ENCODE results near the gene ABCA9.

ABCA9 gene

DNA sequence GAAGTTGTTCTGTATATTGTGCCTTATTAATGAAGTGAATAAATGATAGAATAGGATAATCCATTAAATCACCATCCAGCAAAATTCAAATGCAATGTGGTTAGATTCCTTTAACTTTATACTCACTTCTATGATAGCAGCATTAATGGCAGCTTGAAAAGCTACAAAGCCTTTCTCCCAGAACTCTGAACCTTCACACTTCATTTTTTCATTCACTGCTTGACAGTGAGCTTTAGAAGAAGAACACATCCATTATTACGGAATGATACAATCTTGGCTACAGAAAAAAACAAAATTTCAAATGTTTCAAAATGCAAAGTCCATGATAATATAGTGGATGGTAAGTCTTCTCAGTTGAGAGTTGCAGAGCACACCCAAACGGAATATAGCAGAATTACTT lies 16.4 kb downstream of the ABCA9 start:
- no peak overlapping the region for H3K27ac ChIP-seq (ENCODE audit: low read length, poor library complexity, severe bottlenecking)

GRCh38 chr17:69043098-69043734 lies 17.5 kb downstream of the ABCA9 start:
- Histone ChIP-seq H4K8ac (ENCODE audit: low read length) (no peak overlapping the region), H3K14ac (ENCODE audit: low read length in 2 of 2) (no peak overlapping the region), H3K23ac (ENCODE audit: low read length in 2 of 2) (no peak overlapping the region), H2BK120ac (ENCODE audit: low read depth, low read length) (no peak overlapping the region), H2BK12ac (ENCODE audit: low read length in 2 of 2) (no peak overlapping the region), H2AK5ac (ENCODE audit: low read length, severe bottlenecking) (no peak overlapping the region), H2AFZ (ENCODE audit: low read depth, low read length) (no peak overlapping the region), H3K4me2 (ENCODE audit: low read length, poor library complexity, severe bottlenecking) (no peak overlapping the region), H3K9me3 (ENCODE audit: control insufficient read depth, low read length) (peaks cover 6% of the 10 kb centered on the region), H2BK15ac (ENCODE audit: low read depth, poor library complexity, severe bottlenecking) (peak overlapping the region; percentile 28), H3K18ac (ENCODE audit: low read depth in 1 of 2, low read length in 2 of 2) (peak overlapping the region in 1 of 2 experiments; percentile 62), H3K79me1 (replicated peaks; ENCODE audit: low read length, poor library complexity, severe bottlenecking) (no peaks in the 10 kb centered on the region), H4K91ac (ENCODE audit: low read length) (peak overlapping the region; percentile 39), H3K9ac (ENCODE audit: low read length) (no peak overlapping the region), H2BK5ac (ENCODE audit: low read depth, low read length, poor library complexity, severe bottlenecking) (no peak overlapping the region), H3K36me3 (ENCODE audit: control insufficient read depth in 1 of 2, insufficient read depth in 2 of 2, low read depth in 1 of 2, low read length in 2 of 2) (peaks cover 0 to 80% of the 10 kb centered on the region in 2 experiments), H3K4me3 (ENCODE audit: insufficient read depth in 1 of 2, low read depth in 1 of 2, low read length in 2 of 2) (no peak overlapping the region), H3K27me3 (ENCODE audit: control insufficient read depth in 1 of 2, insufficient read depth in 1 of 2, low read length in 2 of 2) (no peaks in the 10 kb centered on the region), H3K27ac (ENCODE audit: low read length, poor library complexity, severe bottlenecking) (no peak overlapping the region), H3K4ac (ENCODE audit: low read depth in 1 of 2, low read length in 2 of 2) (no peak overlapping the region), H3K4me1 (ENCODE audit: control insufficient read depth, insufficient read depth, low read depth, low read length) (no peaks in the 10 kb centered on the region)
- 92% methylated on average over 2 of the region's 6 CpGs for WGBS
- no peak for DNase-seq

More for the DNA sequence above, 16.4 kb downstream of the ABCA9 start:
- Histone ChIP-seq H2BK12ac (ENCODE audit: low read length in 2 of 2) (no peak overlapping the region), H2BK5ac (ENCODE audit: low read depth, low read length, poor library complexity, severe bottlenecking) (no peak overlapping the region), H3K18ac (ENCODE audit: low read depth in 1 of 2, low read length in 2 of 2) (no peak overlapping the region), H4K8ac (ENCODE audit: low read length) (no peak overlapping the region), H2AFZ (ENCODE audit: low read depth, low read length) (no peak overlapping the region), H3K4me2 (ENCODE audit: low read length, poor library complexity, severe bottlenecking) (no peak overlapping the region), H2BK15ac (ENCODE audit: low read depth, poor library complexity, severe bottlenecking) (no peak overlapping the region), H2BK120ac (ENCODE audit: low read depth, low read length) (no peak overlapping the region), H3K79me1 (replicated peaks; ENCODE audit: low read length, poor library complexity, severe bottlenecking) (no peaks in the 10 kb centered on the region), H3K23ac (ENCODE audit: low read length in 2 of 2) (no peak overlapping the region), H3K9me3 (ENCODE audit: control insufficient read depth, low read length) (no peaks in the 10 kb centered on the region), H3K4me1 (ENCODE audit: control insufficient read depth, insufficient read depth, low read depth, low read length) (no peaks in the 10 kb centered on the region), H3K14ac (ENCODE audit: low read length in 2 of 2) (no peak overlapping the region), H3K4ac (ENCODE audit: low read depth in 1 of 2, low read length in 2 of 2) (no peak overlapping the region), H4K91ac (ENCODE audit: low read length) (no peak overlapping the region), H3K36me3 (ENCODE audit: control insufficient read depth in 1 of 2, insufficient read depth in 2 of 2, low read depth in 1 of 2, low read length in 2 of 2) (peaks cover 0 to 82% of the 10 kb centered on the region in 2 experiments), H3K27me3 (ENCODE audit: control insufficient read depth in 1 of 2, insufficient read depth in 1 of 2, low read length in 2 of 2) (no peaks in the 10 kb centered on the region), H3K4me3 (ENCODE audit: insufficient read depth in 1 of 2, low read depth in 1 of 2, low read length in 2 of 2) (no peak overlapping the region), H2AK5ac (ENCODE audit: low read length, severe bottlenecking) (no peak overlapping the region), H3K9ac (ENCODE audit: low read length) (no peak overlapping the region)
- DNase-seq = no peak
- whole genome bisulfite sequencing = no CpG with 5 or more reads among the region's 2 CpGs

DNA sequence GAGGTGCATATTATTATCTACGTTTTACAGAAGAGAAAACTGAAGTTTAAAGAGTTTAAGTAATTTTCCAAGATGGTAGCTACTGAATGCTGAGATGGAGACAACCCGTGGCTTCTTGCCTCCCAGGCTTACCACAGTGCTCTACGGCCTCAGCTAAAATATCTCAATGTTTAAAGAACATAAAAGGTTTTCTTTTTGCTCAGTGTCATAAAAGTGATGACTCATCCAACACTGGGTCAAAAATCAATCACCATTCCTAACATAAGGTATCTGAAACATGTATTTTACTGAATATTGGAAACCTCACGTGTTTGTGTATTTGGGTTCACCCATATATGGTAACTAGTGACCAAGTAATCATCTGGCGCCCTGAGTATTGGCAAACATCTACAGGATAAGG lies 18.4 kb downstream of the ABCA9 start:
- Histone ChIP-seq H3K14ac (ENCODE audit: low read length in 2 of 2) (no peak overlapping the region), H2BK12ac (ENCODE audit: low read length in 2 of 2) (no peak overlapping the region), H2AFZ (ENCODE audit: low read depth, low read length) (no peak overlapping the region), H2BK15ac (ENCODE audit: low read depth, poor library complexity, severe bottlenecking) (no peak overlapping the region), H4K8ac (ENCODE audit: low read length) (no peak overlapping the region), H3K9ac (ENCODE audit: low read length) (no peak overlapping the region), H3K36me3 (ENCODE audit: control insufficient read depth in 1 of 2, insufficient read depth in 2 of 2, low read depth in 1 of 2, low read length in 2 of 2) (peaks cover 0 to 85% of the 10 kb centered on the region in 2 experiments), H3K9me3 (ENCODE audit: control insufficient read depth, low read length) (peaks cover 13% of the 10 kb centered on the region), H2BK120ac (ENCODE audit: low read depth, low read length) (no peak overlapping the region), H3K27me3 (ENCODE audit: control insufficient read depth in 1 of 2, insufficient read depth in 1 of 2, low read length in 2 of 2) (no peaks in the 10 kb centered on the region), H2BK5ac (ENCODE audit: low read depth, low read length, poor library complexity, severe bottlenecking) (no peak overlapping the region), H3K4me2 (ENCODE audit: low read length, poor library complexity, severe bottlenecking) (no peak overlapping the region), H3K79me1 (replicated peaks; ENCODE audit: low read length, poor library complexity, severe bottlenecking) (no peaks in the 10 kb centered on the region), H3K18ac (ENCODE audit: low read depth in 1 of 2, low read length in 2 of 2) (no peak overlapping the region), H3K4ac (ENCODE audit: low read depth in 1 of 2, low read length in 2 of 2) (no peak overlapping the region), H3K23ac (ENCODE audit: low read length in 2 of 2) (no peak overlapping the region), H3K4me3 (ENCODE audit: insufficient read depth in 1 of 2, low read depth in 1 of 2, low read length in 2 of 2) (no peak overlapping the region), H2AK5ac (ENCODE audit: low read length, severe bottlenecking) (no peak overlapping the region), H4K91ac (ENCODE audit: low read length) (no peak overlapping the region), H3K4me1 (ENCODE audit: control insufficient read depth, insufficient read depth, low read depth, low read length) (no peaks in the 10 kb centered on the region), H3K27ac (ENCODE audit: low read length, poor library complexity, severe bottlenecking) (no peak overlapping the region)
- no peak for DNase-seq
- 94% methylated on average over 2 of the region's 5 CpGs for WGBS

- Histone ChIP-seq H3K23ac (ENCODE audit: low read length in 2 of 2) (no peak overlapping the region), H2AK5ac (ENCODE audit: low read length, severe bottlenecking) (no peak overlapping the region), H3K18ac (ENCODE audit: low read depth in 1 of 2, low read length in 2 of 2) (no peak overlapping the region), H3K4me2 (ENCODE audit: low read length, poor library complexity, severe bottlenecking) (no peak overlapping the region), H3K4ac (ENCODE audit: low read depth in 1 of 2, low read length in 2 of 2) (no peak overlapping the region), H3K9me3 (ENCODE audit: control insufficient read depth, low read length) (peaks cover under 1% of the 10 kb centered on the region), H3K79me1 (replicated peaks; ENCODE audit: low read length, poor library complexity, severe bottlenecking) (no peaks in the 10 kb centered on the region), H2BK15ac (ENCODE audit: low read depth, poor library complexity, severe bottlenecking) (no peak overlapping the region), H3K9ac (ENCODE audit: low read length) (no peak overlapping the region), H4K8ac (ENCODE audit: low read length) (no peak overlapping the region), H3K4me1 (ENCODE audit: control insufficient read depth, insufficient read depth, low read depth, low read length) (no peaks in the 10 kb centered on the region), H2BK120ac (ENCODE audit: low read depth, low read length) (no peak overlapping the region), H2BK12ac (ENCODE audit: low read length in 2 of 2) (no peak overlapping the region), H3K27ac (ENCODE audit: low read length, poor library complexity, severe bottlenecking) (no peak overlapping the region), H2BK5ac (ENCODE audit: low read depth, low read length, poor library complexity, severe bottlenecking) (no peak overlapping the region), H3K14ac (ENCODE audit: low read length in 2 of 2) (no peak overlapping the region), H4K91ac (ENCODE audit: low read length) (peak overlapping the region; percentile 34), H3K4me3 (ENCODE audit: insufficient read depth in 1 of 2, low read depth in 1 of 2, low read length in 2 of 2) (no peak overlapping the region), H2AFZ (ENCODE audit: low read depth, low read length) (no peak overlapping the region), H3K27me3 (ENCODE audit: control insufficient read depth in 1 of 2, insufficient read depth in 1 of 2, low read length in 2 of 2) (no peaks in the 10 kb centered on the region), H3K36me3 (ENCODE audit: control insufficient read depth in 1 of 2, insufficient read depth in 2 of 2, low read depth in 1 of 2, low read length in 2 of 2) (peaks cover 0 to 99% of the 10 kb centered on the region in 2 experiments)
- WGBS = 91% methylated on average over 3 of the region's 3 CpGs
- DNase-seq = no peak
Measured at GRCh38 chr17:69031839-69032238, 28.9 kb downstream of the ABCA9 start.

Data from mesenchymal stem cell (in vitro differentiated cells and primary cell).